Measurements from ENCODE around the gene GDF3.
"Not testable (repeated sequence)": the region's sequence is repeated elsewhere in the genome, so short reads cannot be mapped to it uniquely, and the experiment has no call there.

GDF3 gene

DNA sequence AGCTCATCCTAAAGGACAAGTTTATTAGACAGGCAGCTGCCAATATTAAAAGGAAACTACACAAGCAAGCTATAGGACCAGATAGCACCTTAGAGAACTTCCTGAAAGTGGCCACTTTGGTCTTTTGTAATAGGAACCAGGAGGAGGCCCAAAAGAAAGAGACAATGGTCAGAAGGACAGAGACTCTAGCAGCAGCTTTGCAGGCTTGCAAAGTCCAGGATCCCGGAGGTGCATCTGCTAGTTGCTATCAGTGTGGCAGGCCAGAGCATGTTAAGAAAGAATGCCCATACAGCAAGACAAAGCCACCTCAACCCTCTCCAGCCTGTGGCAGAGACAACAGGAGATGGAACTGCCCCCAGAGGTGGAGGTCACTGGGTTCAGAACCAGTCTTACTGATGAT is 53.3 kb downstream of the GDF3 start:
- Mint-ChIP-seq H3K4me3 (no peak overlapping the region), H3K27me3 (peaks cover 4% of the 10 kb centered on the region)

DNA sequence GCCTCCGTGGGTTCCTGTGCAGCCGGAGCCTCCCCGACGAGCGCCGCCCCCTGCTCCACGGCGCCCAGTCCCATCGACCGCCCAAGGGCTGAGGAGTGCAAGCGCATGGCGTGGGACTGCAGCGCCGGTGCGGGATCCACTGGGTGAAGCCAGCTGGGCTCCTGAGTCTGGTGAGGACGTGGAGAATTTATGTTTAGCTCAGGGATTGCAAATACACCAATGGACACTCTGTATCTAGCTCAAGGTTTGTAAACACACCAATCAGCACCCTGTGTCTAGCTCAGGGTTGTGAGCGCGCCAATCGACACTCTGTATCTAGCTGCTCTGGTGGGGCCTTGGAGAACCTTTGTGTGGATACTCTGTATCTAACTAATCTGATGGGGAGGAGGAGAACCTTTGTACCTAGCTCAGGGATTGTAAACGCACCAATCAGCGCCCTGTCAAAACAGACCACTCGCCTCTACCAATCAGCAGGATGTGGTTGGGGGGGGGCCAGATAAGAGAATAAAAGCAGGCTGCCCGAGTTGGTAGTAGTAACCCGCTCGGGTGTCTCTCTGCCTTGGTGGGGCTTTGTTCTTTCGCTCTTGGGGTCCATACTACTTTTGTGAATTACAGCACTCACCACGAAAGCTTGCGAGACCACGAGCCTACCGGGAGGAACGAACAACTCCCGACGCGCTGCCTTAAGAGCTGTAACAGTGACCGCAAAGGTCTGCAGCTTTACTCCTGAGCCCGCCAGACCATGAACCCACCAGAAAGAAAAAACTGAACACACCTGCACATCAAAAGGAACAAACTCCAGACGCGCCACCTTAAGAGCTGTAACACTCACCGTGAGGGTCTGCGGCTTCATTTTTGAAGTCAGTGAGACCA is 55.2 kb downstream of the GDF3 start:
- not testable (repeated sequence) for H3K9me3 Mint-ChIP-seq (ENCODE audit: low read depth); H3K27me3 Mint-ChIP-seq; H3K36me3 Mint-ChIP-seq
- Mint-ChIP-seq H3K27ac (peak overlapping the region; percentile 86), H3K4me3 (peak overlapping the region; percentile 86), H3K4me1 (ENCODE audit: low read depth) (peaks cover 35% of the 10 kb centered on the region)

More for the DNA sequence above, 53.3 kb downstream of the GDF3 start:
- no peaks in the 10 kb centered on the region for H3K9me3 Mint-ChIP-seq (ENCODE audit: low read depth)
- peaks cover 37% of the 10 kb centered on the region for H3K4me1 Mint-ChIP-seq (ENCODE audit: low read depth)
- H3K27ac Mint-ChIP-seq: no peak overlapping the region
- H3K36me3 Mint-ChIP-seq: no peaks in the 10 kb centered on the region
